Measurements from ENCODE around the gene PDE8B.

GRCh38 chr5:77325921-77326541 lies 115.6 kb downstream of the PDE8B start:
- TF ChIP-seq GATA3 (IDR thresholded peaks at IDR 0.05; ENCODE audit: low read depth, low read length) (no peak), GATA2 (IDR thresholded peaks at IDR 0.05; ENCODE audit: low read depth, low read length) (no peak)

Measured in SH-SY5Y (cell line).